ENCODE results near the gene CACNA2D3. TPM values are rescaled to one million over a fixed set of nuclear protein-coding genes. Genes with fewer than 3 reads are reported as not detected.

The CACNA2D3 gene
- polyA plus RNA-seq, 1 donor from 2014 or later = 26.2 TPM

- H3K4me2 ChIP-seq (ENCODE audit: low read length) = no peak overlapping the region
- H4K20me1 ChIP-seq (ENCODE audit: insufficient read depth) = no peaks in the 10 kb centered on the region
- no peaks in the 10 kb centered on the region for H3K9me3 ChIP-seq (ENCODE audit: low read length)
- H2AFZ ChIP-seq (ENCODE audit: low read depth, low read length) = no peak overlapping the region
- TF ChIP-seq EP300 (conservative IDR thresholded peaks at IDR 0.05; ENCODE audit: poor library complexity, severe bottlenecking) (no peak), SMC3 (conservative IDR thresholded peaks at IDR 0.05; ENCODE audit: poor library complexity) (no peak), POLR2AphosphoS5 (IDR thresholded peaks at IDR 0.05) (no peak), CTCF (IDR thresholded peaks at IDR 0.05; ENCODE audit: poor library complexity, severe bottlenecking) (no peak), REST (IDR thresholded peaks at IDR 0.05; ENCODE audit: borderline replicate concordance) (no peak), EZH2 (IDR thresholded peaks at IDR 0.05; ENCODE audit: borderline replicate concordance, insufficient read depth, low read length, poor library complexity, severe bottlenecking) (no peak), TAF1 (IDR thresholded peaks at IDR 0.05; ENCODE audit: low read depth) (no peak), RAD21 (conservative IDR thresholded peaks at IDR 0.05) (no peak), MXI1 (conservative IDR thresholded peaks at IDR 0.05; ENCODE audit: poor library complexity, severe bottlenecking) (no peak)
- H3K27ac ChIP-seq (ENCODE audit: low read length) = no peak overlapping the region
- H3K27me3 ChIP-seq (ENCODE audit: insufficient read depth, low read depth, low read length) = no peaks in the 10 kb centered on the region
- no peak overlapping the region for H3K9ac ChIP-seq (ENCODE audit: low read length)
- no peaks in the 10 kb centered on the region for H3K79me2 ChIP-seq (replicated peaks; ENCODE audit: insufficient read depth, low read length)
- H3K9me2 ChIP-seq (ENCODE audit: insufficient read depth, low read length) = no peaks in the 10 kb centered on the region
- H3F3A ChIP-seq (ENCODE audit: insufficient read depth, low read length, poor library complexity, severe bottlenecking) = no peaks in the 10 kb centered on the region
- no peak overlapping the region for H3K4me3 ChIP-seq (ENCODE audit: low read length)
- H3K36me3 ChIP-seq (ENCODE audit: insufficient read depth, low read length) = no peaks in the 10 kb centered on the region
These were observed 769.8 kb downstream of the CACNA2D3 start for GRCh38 chr3:54892168-54892567.

- H4K20me1 ChIP-seq (ENCODE audit: insufficient read depth) = no peaks in the 10 kb centered on the region
- H3K27me3 ChIP-seq (ENCODE audit: insufficient read depth, low read depth, low read length) = no peaks in the 10 kb centered on the region
- H3K4me2 ChIP-seq (ENCODE audit: low read length) = no peak overlapping the region
- H3K4me3 ChIP-seq (ENCODE audit: low read length) = no peak overlapping the region
- H3K9ac ChIP-seq (ENCODE audit: low read length) = no peak overlapping the region
- no peaks in the 10 kb centered on the region for H3K36me3 ChIP-seq (ENCODE audit: insufficient read depth, low read length)
- H3K9me2 ChIP-seq (ENCODE audit: insufficient read depth, low read length) = no peaks in the 10 kb centered on the region
- no peak overlapping the region for H3K27ac ChIP-seq (ENCODE audit: low read length)
- H3K9me3 ChIP-seq (ENCODE audit: low read length) = no peaks in the 10 kb centered on the region
- no peaks in the 10 kb centered on the region for H3F3A ChIP-seq (ENCODE audit: insufficient read depth, low read length, poor library complexity, severe bottlenecking)
- no peak overlapping the region for H2AFZ ChIP-seq (ENCODE audit: low read depth, low read length)
- TF ChIP-seq POLR2AphosphoS5 (IDR thresholded peaks at IDR 0.05) (no peak), CTCF (IDR thresholded peaks at IDR 0.05; ENCODE audit: poor library complexity, severe bottlenecking) (no peak), TAF1 (IDR thresholded peaks at IDR 0.05; ENCODE audit: low read depth) (no peak), MXI1 (conservative IDR thresholded peaks at IDR 0.05; ENCODE audit: poor library complexity, severe bottlenecking) (no peak), RAD21 (conservative IDR thresholded peaks at IDR 0.05) (no peak), SMC3 (conservative IDR thresholded peaks at IDR 0.05; ENCODE audit: poor library complexity) (no peak), EZH2 (IDR thresholded peaks at IDR 0.05; ENCODE audit: borderline replicate concordance, insufficient read depth, low read length, poor library complexity, severe bottlenecking) (no peak)
- H3K79me2 ChIP-seq (replicated peaks; ENCODE audit: insufficient read depth, low read length) = no peaks in the 10 kb centered on the region
These were observed 773.3 kb downstream of the CACNA2D3 start for GRCh38 chr3:54895613-54896012.

Measured in neural cell (in vitro differentiated cells).